GF-D8 (cell line): Measurements from ENCODE around the gene HOXA3.

Experiments
- DNase-seq: peaks from one replicate; lab custom pipeline; 2025; lab: John Stamatoyannopoulos, UW

The HOXA3 gene

DNA sequence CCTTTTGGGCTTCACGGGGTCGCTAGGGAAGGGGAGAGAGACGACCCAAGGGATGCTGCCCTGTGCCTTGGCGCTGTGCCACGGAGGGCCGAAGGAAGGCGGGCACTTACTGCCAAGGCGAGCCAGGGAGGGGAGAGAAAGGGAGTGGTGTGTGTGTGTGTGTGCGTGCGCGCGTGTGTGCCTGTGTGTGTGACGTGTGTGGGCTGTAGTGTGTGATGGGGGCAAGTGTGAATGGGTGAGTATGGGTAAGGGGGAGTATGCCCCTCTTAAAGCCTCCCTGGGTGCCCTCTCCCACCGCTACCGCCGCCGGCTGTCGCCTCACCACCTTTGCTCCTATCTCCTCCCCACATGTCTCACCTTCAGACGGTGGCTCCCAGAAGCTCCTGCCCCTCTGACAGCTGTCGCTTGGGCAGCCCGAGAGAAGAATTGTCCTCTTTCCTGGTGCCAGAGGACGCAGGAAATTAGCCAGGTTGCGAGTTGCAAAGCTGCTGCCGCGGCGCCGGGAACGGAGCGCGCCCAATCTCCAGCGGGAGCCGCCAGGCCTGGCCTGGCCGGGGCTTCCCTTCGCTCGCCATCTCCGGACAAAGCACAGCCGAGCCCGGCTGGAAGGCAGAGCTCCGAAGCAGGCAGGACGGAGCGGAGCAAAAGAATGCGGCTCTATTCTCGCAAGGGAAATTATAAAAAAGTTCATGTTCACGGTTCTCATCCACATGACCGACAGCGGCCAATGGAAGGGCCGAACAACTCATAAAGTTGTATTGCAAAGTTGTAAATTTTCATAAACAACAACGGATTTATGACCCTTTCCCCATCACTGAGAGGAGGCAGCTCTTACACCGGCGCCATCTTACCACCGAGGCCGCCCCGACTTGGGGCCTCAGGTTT lies at the start of gene HOXA3:
Gene HOXA3 (minus strand): TSS at position 653 of the 885 bp plus-strand sequence. CDS start 41,943 bp downstream, outside the sequence.
- no peak for DNase-seq

DNA sequence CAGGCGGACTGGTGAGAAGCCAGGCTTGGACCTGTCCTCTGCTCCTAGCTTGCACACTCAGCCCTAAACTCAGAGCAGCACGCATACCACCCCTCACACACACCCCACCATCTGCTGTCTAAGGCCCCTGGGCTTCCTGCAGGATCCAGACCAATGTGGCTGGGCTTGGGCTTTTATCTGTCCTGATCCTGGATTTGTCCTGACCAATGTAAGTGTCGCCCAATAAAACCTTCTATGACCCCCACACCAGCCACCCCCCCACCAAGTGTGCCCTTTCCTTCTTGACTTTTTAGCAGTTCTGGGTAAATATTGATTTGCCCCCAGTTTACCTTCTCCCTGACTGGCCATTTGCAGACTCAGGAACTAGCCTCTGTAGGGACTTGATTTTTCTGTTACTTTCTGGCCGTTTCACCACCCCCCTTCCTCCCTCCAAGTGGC lies 49.2 kb upstream of the HOXA3 start:
- DNase-seq: no peak

DNA sequence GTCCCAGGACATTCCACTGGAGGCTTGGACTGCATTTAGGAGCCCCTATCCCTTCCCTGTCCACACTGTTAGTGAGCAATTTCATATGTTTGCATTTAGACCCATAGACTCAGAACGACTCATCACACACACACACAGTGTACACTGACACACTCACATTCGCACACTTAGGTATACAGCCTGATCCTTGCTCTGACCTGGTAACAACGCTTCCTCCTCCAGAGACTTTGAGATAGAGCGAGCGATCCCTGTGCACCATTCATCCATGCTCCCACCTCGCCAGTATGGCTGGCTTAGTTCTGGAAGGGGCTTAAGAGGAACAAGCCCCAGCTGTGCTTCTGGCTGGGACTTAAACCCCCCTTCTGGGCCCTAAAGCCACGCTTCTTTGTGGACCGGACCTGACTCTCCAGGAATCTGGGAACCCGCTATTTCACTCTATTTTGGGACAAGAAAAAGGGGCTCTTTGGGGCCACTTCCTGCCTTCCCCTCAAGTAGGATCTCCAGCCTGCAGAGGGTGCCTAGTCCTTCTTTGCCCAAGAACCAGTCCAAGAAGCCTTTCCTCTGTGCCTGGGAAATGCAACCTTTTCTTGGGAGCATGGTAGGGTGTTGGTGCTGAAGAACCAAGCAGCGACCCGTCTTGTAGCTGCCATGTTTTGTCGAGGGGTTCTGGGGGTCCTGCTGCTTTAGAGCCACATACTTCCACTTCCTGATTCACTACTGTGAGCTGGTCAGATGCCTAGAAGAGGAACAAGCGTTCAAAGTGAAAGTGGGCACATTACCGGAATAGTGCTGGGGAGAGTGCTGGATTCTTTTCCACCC lies 48.6 kb upstream of the HOXA3 start:
- DNase-seq: peak; percentile 77

DNA sequence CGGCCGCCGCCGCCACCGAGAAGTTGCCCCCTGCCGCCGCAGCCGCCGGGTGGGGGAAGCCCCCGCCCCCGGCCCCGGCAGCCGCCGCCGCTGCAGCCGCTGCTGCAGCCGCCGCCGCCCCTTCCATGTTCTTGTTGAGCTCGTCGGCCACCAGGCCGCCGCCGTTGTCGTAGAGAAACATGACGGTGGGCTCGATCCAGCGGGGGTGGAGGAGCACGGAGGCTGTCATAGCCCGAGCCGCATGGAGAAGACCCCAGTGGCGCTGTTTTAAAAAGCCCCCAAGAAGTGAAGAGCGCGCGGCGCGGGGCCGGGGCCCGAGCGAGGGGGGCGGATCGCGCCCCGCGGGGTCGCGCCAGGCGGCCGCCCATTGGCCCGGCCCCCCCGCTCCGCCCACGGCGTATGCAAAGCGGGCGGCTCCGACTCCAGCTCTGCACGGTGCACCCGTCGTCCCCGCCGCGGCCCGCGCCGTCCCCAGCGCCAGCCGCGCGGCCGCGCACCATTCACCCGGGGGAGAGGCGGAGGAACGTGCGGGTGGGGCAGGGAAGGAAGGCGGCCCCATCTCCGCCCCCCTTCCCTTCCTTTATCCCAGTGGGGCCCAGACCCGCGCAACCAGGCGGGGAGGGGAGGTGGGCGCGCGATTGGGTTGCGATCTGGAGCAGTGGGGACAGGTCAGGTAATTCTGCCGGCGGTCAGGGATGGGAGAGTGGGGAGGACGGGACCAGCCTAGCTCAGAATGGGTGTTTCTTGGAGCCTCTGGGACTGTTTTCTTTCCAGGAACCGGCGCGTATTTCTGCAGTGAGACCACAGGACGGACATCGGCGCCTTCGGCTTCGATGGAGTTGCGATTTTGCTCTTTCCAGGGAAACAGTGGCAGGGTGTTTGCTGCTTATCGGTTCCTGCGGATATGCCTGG lies 47.7 kb upstream of the HOXA3 start, which contains the start of gene HOXA13:
Gene HOXA13 (minus strand): TSS at position 243 of the 912 bp plus-strand sequence. CDS start 14 bp downstream, at position 229.
- peak; percentile 86 for DNase-seq

DNA sequence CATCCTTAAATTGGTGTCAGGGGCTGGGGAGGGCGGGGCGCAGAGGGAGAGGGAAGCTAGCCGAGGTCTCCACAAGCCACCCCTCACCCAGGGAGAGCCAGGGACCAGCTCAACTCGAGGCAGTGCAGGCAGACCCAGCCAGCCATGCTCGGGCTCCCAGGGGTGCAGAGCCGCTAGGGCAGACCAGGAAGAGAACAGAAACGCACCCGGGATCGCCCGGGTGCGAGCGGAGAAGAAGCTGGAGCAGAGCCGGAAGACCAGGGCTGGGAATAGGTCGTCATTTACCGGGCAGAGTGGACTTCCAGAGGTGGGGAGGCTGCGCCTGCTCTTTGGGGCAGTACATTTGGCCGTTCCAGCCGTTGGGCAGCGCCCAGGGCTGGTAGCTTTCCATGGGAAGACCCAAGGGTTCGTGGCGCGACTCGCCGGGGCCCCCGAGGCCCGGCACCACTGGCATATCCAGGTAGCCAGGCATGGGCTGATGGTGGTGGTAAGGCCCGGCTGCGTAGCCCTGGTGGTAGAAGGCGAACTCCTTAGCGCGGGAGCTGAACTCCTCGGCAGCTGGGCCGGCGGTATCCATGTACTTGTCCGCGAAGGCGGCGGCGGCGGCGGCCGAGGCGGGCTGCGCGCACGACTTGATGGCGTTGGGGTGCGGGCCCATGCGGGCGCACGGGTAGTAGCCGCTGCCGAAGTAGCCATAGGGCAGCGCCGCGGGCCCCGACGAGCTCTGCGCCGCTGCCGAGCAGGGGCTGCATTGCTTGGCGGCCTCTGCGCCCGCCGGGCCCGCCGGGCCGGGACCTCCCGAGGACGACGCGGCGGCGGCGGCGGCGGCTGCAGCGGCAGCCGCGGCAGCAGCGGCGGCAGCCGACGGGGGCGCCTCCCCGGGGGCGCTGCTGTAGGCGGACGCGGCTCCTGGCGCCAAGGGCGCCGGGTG lies 46.8 kb upstream of the HOXA3 start:
- no peak for DNase-seq

DNA sequence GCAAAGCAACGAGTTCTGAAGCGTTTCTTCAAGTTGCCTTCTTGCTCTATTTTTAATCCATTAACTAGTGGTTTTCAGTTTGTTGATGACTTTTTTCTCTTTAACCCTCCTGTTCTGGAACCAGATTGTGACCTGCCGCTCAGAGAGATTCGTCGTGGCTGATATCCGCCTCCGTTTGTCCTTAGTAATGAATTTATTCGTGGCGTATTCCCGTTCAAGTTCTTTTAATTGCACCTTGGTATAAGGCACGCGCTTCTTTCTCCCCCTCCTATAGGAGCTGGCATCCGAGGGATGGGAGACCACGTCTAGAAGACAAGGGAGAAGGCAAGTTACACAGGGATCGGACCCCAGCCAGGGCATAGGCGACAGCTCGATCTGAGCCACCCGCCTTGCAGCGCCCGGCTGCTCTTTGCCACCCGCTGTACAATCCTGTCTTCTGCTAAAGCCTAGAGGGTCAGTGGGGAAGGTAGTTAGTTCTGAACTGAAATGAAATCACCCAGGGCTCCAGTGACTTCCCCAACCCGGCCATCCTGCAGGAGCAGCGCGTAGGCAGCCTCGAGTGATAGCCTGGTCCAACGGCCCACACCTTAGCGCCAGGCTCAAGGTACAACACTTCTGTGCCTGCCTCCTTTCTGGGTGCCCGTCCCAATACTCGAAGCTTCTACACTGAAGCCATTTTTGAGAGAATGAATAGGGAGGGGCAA lies 45.9 kb upstream of the HOXA3 start:
- DNase-seq: no peak

DNA sequence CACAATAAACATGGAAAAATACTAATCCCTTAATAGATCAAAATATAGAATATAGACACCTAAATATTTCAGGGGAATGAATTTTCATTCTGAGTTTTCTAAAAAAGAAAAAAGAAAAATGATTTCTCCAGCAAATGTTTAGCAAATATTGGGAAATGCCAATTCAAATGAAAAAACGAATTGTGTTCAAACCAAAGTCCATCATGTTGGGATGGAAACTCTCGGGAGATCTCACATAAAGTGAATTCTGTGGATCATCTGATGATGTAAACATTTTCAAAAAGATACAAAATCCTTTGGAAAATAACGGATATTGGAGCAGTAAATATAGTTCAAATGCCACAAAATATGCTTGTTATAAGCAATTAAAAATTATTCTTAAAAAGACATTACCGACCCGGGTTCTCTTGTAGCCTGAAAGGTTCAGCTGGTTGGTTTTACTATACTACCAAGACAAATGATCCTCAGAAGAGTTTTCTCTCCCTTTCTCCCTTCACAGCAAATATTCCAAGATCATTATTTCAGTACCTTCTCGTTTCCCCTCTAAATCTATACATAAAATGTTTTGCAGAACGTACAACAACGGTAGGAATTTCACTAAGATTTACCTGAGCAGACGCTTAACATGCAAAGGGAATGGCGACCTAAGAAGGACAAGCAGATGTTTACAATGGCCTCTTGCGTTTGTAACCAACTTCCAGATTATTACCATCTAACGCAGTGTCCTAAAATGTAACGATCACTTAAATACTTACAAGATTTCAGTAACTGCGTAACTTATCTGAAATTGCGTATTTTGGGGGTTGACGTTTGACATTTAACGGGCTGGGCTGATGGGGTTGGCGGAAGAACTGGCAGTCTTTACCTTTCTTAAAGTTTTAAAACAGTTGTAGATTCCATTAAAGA lies 45.0 kb upstream of the HOXA3 start:
- DNase-seq: no peak

DNA sequence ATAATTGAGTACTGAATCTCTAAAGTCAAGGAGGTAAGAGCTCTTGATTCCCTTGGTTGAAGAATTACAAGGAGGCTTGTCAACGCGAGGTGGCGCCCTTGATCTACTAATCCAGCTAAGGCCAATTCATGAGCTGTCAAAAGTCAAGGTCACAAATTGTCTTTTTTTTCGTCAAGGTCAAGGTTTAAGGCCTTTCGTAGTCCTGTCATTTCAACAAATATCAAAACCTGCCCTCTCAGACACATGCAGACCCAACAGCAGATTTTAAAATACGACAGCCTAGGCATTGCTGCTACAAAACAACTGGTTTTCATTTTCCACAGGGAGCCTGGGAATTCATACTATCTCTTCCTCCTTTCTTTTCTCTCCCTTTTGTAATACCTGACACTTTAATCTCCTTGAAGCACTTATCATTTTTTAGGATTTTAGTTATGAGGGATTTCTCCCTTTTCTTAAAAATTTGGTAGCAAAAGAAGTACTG lies 43.9 kb upstream of the HOXA3 start:
- DNase-seq: peak; percentile 79

DNA sequence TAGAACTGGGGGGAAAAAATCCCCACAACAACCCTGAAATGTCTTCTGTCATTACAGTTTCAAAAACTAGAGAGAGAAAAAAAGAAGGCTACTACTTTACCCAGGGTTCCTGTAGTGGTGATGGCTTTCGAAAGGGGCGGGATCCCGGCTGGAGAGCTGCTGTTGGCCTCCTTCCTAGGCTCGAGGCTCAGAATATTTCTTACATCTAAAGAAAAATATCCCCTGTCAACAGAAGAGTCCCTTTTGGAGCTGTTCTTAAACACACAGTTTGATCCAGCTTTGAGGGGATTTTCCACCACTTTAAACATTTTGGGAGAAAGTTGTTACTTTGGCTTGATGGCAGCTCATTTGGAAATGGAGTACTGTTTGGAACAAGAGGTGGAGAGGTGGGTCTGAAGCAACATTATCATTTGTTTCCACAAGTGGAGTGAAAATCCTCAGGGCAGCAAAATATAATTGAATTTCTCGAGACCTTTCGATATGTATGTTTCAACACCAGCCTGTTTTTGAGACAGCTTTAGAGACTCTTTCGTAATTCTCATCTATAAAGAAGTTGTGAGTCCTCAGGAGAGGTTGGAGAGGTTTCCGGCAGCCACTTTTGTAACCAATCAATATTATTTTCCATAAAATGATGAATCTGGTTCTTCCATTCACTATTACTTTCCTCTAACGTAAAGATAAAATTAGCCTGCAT lies 42.5 kb upstream of the HOXA3 start:
- DNase-seq: no peak

DNA sequence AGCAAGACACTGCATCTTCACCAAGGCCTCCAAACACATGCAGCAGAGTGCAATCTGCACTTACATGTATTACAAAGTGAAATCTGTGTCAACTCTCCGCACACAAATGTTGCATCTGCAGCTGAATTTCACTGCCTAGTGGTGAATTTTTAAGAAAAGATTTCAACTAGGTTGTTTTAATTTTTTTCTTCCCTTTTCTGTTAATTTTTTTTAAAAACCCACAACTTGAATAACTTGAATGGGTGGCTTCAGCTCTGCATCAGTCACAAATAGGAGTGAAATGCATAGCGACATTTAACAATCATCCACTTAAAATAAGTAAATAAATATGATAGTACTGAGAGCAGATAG lies 41.6 kb upstream of the HOXA3 start:
- DNase-seq: no peak

DNA sequence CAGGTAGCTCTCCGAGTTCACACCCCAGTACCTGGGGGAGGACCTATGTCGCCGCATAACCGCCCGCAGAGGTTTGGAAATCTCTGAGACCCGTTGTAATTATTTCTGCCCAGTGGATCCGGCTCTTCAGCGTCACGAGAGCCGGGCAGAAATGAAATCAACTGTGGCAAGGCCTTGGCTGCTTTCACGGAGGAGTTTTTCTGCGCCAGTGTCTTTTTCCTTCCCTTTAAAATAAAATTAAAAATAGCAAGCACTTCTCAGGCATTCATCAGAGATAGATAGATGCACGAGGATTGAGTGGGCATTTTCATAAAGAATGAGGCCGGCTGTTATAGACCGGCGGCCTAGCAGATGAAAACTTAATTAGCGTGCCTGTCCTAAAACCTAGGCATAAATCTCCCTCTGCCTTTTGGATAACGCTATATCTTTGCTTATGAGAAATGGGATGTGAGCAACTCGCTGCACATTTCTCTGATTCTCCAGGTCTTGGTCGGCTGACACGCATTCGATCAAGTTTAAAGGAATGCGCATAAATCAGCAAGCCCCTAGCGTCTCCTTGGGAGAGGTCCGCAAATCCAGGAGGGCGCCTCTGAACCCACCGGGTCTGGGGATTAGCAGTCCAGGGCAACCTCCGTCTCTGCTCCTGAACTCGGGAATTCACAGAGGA lies 41.1 kb upstream of the HOXA3 start:
- no peak for DNase-seq

DNA sequence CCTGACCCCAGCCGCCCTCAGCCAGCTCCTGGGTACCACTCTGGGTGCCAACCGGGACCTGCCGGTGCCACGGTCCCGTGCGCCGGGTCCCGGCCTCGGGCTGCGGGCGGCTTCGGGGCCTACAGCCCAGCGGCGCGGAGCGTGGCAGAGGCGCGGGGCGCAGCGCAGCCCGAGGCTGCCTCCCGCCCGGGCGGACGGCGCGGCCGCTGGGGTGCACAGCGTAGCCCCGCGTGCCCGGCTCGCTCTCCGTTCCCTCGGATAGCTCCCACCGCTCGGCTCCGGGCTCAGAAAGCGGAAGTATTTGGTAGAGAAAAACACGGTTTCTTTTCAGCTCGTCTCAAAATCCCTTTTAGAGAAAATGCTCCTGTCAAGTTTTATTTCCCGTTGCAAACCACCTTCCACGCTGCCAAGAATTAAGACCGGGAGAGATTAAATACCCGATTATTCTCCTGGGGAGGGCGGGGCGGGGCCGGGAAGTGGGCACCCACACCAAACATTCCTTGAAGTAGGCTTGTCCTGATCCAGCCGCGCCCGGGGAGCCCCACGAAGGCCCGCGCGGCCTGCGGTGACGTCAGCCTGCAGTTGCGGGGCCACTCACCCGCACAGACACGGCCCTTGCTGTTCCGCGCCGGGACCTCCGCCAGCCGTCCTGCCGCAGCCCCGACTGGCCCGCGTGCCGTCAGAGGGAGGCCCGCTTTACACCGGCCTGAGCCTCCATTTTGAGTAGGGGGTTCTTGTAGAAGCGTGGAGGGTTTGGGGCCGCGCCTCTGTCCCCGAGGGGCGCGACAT lies 40.4 kb upstream of the HOXA3 start:
- DNase-seq: no peak

DNA sequence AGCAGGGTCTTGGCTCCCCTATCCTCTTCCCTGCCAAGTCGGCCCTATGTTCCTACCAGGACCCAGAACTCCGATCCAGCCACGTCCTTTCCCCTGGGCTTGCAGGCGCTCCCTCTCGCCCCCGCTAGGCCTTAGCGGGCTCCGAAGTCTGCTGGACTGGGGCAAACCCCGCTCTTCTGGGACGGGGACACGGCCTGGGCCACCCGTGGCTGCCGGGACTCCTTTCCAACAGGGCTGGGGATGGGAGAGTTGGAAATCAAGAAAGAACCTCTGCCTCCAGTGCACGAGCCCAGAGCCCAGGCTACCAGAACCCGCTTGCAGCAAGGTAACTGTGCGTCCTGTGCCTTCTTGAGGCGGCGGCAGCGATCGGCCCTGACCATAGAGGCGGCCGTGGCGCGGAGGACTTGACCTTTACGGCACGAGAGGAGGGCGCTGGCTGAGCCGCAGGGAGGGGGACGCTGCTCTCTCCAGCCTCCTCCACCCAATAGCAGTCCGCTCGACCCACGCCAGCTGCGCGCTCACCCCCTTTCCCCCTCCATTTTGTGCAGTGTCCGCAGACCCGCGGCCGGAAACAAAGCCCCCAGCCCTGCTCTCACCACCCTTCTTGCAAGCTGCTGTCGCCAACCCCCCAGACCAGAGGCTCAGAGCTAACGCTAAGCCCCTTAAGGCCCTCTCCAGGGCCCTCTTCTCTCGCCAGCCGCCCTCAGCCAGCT lies 39.6 kb upstream of the HOXA3 start:
- no peak for DNase-seq

DNA sequence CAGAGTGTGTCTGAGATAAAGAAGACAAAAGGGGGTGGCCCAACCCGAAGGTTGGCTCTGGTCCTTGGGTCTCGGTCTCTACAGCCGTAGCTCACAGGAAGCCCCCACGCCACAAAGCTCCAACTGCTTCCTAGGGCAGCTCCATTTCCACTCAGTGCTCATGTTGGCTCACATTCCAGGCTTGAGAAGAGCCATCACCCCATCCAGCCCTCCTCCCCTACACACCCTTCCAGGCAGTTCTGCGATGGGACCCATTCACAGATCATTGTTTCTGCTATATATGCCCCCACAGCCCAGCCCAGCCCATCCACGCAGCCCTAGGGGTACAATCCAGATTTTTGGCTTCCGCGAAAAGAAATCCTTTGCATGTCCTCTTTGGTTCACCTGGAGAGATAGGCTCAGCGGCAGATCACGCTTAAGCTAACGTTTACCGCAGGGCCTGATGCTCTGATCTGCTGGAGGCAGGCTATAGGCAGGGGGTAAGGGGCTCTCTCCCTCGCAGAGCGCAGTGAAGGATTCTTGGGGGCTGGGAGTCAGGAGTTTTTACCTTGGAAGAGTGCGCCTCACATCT lies 38.9 kb upstream of the HOXA3 start:
- no peak for DNase-seq

DNA sequence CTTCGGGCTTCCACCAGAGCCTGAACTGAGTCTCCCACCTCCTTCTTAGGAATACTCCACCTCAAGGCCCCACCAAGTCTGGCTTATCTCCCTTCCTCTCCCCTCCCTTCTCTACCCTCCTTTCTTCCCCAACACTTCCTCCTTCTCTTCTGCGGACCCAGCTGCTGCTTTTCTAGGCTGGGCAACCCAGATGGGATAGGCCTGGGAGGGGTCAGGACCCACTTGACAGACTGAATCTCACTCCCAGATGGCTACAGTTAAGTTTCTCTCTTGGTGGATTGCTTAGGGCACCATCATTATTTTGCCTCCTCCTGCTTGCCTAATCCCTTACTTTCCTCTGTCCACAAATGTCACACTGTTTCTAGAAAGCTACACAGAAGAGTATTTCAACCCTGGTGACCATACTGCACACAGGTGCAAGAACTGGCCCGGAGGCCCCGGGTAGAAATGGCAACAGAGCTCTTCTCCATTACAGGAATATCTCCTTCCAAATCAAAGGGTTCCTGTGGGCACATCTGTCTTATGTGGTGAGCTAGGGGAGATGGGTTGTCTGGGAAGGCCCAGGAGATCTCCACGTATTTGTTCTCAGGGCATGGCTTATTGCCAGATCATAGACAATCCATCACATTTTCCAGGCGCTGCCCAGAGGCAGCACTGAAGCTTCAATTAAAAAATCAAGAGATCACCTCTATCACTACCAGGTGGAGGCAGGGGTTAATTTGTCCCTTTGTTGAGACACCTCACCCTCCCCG lies 37.8 kb upstream of the HOXA3 start:
- DNase-seq: peak; percentile 78
